GM19438 (cell line): Measurements from ENCODE around the gene FTSJ3.
A peak's percentile ranks its signal among the peaks of the same experiment; 100 is the strongest.
"Not testable (repeated sequence)": the region's sequence is repeated elsewhere in the genome, so short reads cannot be mapped to it uniquely, and the experiment has no call there.

Experiments used
- ATAC-seq: cut with Tn5 transposase; IDR thresholded peaks from one replicate; pipeline ENCODE4 v1.9.1; 2021; ENCODE audit warnings: low read depth; ENCODE audit not compliant: unreplicated experiment

The FTSJ3 gene

GRCh38 chr17:63796375-63796774 lies 31.1 kb downstream of the FTSJ3 start:
- not testable (repeated sequence) for ATAC-seq

DNA sequence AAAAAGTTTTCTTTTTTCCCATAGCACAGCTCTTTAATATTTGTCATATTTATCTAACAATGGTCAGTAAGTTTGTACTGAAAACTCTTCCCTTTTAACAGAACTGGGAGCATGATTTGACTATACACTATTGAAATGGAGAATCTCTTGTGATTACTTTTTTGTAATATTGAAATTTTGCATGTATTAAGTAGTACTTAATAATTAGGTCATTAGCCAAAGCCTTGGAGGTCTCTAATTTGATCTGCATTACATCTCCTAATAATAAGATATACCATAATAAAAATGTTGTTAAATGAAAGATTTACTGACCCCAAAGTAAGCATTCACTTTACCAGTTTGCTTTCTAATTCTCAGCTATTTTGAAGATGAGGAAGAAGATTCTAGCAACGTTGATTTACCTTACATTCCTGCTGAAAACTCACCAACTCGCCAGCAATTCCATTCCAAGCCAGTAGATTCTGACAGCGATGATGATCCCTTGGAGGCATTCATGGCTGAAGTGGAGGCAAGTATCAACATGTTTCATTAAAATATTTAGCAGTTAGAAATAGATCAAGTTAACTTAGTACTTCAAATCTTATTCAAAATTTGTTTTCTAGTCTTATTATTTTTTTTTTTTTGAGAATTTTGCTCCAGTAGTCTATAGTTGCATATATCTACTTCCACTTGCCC lies 35.3 kb downstream of the FTSJ3 start:
- no peak for ATAC-seq

DNA sequence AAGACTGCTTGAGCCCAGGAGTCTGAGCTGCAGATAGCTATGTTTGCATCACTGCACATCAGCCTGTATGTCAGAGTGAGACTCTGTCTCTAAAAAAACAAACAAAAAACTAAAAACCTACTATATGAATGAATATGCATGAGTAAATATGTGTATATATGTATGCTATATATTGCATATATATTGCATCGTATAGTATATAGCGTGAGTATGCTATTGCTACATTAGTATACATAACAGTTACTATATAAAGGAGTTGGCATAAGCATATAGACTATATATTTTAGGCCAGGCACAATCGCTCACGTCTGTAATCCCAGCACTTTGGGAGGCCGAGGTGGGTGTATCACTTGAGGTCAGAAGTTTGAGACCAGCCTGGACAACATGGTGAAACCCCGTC lies 37.4 kb downstream of the FTSJ3 start:
- no peak for ATAC-seq

GRCh38 chr17:63786971-63787711 lies 40.3 kb downstream of the FTSJ3 start:
- no peak for ATAC-seq

DNA sequence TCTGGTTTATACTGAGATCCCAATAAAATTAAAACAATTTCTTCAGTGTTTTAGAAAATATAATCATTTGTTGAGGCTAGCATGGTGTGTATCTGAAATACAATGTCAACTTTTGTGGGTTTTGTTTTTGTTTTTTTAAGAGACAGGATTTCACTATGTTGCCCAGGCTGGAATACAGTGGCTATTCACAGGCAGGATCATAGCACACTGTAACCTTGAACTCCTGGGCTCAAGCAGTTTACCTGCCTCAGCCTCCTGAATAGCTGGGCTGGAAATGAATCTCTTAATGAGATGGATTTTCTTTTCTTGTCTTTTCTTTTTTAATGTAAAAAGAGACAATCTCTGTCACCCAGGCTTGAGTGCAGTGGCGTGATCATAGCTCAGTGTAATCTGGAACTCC lies 41.3 kb downstream of the FTSJ3 start:
- no peak for ATAC-seq

DNA sequence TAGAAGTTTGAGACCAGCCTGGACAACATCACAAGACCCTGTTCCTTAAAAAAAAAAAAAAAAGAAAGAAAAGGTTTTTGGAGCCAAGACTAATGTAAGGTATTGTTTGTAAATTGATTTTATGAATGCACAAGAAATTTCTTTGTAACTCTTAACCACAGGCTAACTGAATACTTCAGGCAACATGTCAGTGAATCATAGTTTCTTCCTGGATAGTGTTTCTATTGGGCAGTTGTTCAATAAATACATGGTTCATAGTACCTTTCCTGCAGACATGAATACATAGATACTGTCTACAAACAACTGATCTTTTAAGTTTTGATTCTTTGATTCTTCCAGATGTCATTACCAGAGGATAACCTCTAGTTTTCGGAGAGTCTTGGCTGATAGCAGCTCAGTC lies 41.9 kb downstream of the FTSJ3 start:
- ATAC-seq, result no peak

GRCh38 chr17:63783522-63783921 lies 43.9 kb downstream of the FTSJ3 start:
- ATAC-seq, result no peak

GRCh38 chr17:63780928-63781327 lies 46.5 kb downstream of the FTSJ3 start:
- ATAC-seq, result no peak

GRCh38 chr17:63780507-63780906 lies 47.0 kb downstream of the FTSJ3 start:
- no peak for ATAC-seq

GRCh38 chr17:63775420-63775819 lies 52.0 kb downstream of the FTSJ3 start:
- no peak for ATAC-seq

DNA sequence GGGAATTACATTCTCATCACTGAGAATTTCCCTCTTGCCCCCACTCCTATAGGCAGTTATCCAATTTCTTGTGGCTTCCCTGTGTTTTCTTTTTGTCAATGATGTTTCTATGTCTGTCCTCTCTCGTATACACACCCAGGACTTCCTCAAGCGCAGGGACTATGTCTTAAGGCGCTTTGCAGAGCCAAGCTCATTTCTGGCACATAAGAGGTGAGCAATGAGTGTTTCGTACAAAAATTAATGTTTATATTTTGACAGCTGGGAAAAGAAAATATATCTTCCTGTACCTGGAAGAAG lies 52.5 kb downstream of the FTSJ3 start:
- no peak for ATAC-seq

DNA sequence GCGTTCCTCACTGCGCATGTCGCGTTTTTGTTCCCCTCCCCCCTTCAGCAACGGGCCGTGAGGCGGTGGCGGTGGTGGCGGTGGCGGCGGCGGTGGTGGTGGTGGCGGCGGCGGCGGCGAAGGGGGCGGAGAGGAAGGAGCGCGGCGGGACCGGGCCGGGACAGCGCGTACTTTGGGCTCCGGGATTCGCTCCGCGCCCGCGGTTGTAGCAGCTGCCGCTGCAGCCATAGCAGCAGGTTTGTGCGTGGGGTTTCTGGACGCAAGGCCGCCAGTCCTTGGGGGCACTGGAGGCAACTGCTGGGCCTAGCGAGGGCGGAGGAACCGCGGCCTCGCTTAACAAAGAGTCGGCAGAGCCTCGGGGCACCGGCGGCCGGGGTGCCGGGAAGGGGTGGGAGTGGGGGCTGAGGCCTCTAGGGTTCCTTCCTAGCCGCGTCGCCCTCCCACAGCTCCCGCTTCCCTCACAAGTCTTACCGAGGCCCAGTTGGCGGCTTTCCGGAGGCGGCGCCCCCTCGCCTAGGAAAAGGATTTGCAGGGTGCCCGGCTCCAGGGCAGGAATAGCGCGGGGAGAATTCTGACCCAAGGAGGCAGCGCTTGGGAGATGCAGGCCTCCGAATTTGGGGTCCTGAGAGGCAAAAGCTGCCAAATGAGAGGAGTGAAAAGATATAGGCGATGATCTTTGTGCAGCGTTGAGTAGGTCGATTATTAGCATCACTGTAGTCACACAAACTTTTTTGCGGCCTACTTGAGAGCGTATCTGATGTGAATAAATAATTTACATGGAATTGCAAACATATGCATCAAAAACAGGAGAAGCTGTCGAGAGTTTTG lies 53.1 kb downstream of the FTSJ3 start, which contains the start of gene DDX42:
Gene DDX42, plus strand, starts transcription at position 30 of the 828 bp plus-strand sequence. CDS start 12,880 bp downstream, outside the sequence.
- peak; percentile 0 for ATAC-seq

GRCh38 chr17:63773272-63774140 lies 54.0 kb downstream of the FTSJ3 start, which contains the start of gene CCDC47:
TSS of gene CCDC47 (minus strand) at chr17:63773597. CDS start at chr17:63766175, 7,422 bp downstream.
- peak; percentile 88 for ATAC-seq

GRCh38 chr17:63772801-63773271 lies 54.6 kb downstream of the FTSJ3 start:
- no peak for ATAC-seq
